Measurements from ENCODE around the gene ZNF236.

ZNF236 gene

GRCh38 chr18:76834379-76834778 lies 12.0 kb downstream of the ZNF236 start:
- no peak for TF ChIP-seq CTCF (IDR thresholded peaks at IDR 0.05; ENCODE audit: insufficient read depth, missing control alignments)
- FAIRE-seq (peak; percentile 99), DNase-seq (ENCODE audit: insufficient read length, low spot score) (no peak)

- no peak for FAIRE-seq
Measured at GRCh38 chr18:76835380-76835779, 13.0 kb downstream of the ZNF236 start.

GRCh38 chr18:76837071-76837470 lies 14.7 kb downstream of the ZNF236 start:
- DNase-seq (ENCODE audit: insufficient read length, low spot score) = no peak
- peak; percentile 55 for FAIRE-seq

More at GRCh38 chr18:76835380-76835779, 13.0 kb downstream of the ZNF236 start:
- TF ChIP-seq CTCF (IDR thresholded peaks at IDR 0.05; ENCODE audit: insufficient read depth, missing control alignments) = no peak
- DNase-seq (ENCODE audit: insufficient read length, low spot score) = no peak

GRCh38 chr18:76838182-76838581 lies 15.8 kb downstream of the ZNF236 start:
- TF ChIP-seq CTCF (IDR thresholded peaks at IDR 0.05; ENCODE audit: insufficient read depth, missing control alignments) = no peak
- DNase-seq (ENCODE audit: insufficient read length, low spot score) = peak; percentile 45
- FAIRE-seq = peak; percentile 100

More at GRCh38 chr18:76837071-76837470, 14.7 kb downstream of the ZNF236 start:
- no peak for TF ChIP-seq CTCF (IDR thresholded peaks at IDR 0.05; ENCODE audit: insufficient read depth, missing control alignments)

- DNase-seq (ENCODE audit: insufficient read length, low spot score) (no peak), FAIRE-seq (no peak)
- no peak for TF ChIP-seq CTCF (IDR thresholded peaks at IDR 0.05; ENCODE audit: insufficient read depth, missing control alignments)
Measured at GRCh38 chr18:76839086-76839794, 16.9 kb downstream of the ZNF236 start.

GRCh38 chr18:76842837-76843530 lies 20.6 kb downstream of the ZNF236 start:
- peak; percentile 72 for FAIRE-seq
- no peak for DNase-seq (ENCODE audit: insufficient read length, low spot score)
- no peak for TF ChIP-seq CTCF (IDR thresholded peaks at IDR 0.05; ENCODE audit: insufficient read depth, missing control alignments)

- no peak for FAIRE-seq
- TF ChIP-seq CTCF (IDR thresholded peaks at IDR 0.05; ENCODE audit: insufficient read depth, missing control alignments) = no peak
Measured at GRCh38 chr18:76844144-76844543, 21.8 kb downstream of the ZNF236 start.

More at GRCh38 chr18:76844144-76844543, 21.8 kb downstream of the ZNF236 start:
- no peak for DNase-seq (ENCODE audit: insufficient read length, low spot score)
